GM12878 (cell line): Measurements from ENCODE around the gene TAS1R2. TPM values are rescaled to one million over a fixed set of nuclear protein-coding genes. Genes with fewer than 3 reads are reported as not detected.

Experiments used
- ATAC-seq: fragments of 200-7000 bp; cut with Tn5 transposase; 3 replicates; pipeline ENCODE4 v1.9.1; 2020; ENCODE audit warnings: mild to moderate bottlenecking, moderate library complexity
- BruUV-seq: library from RNA; stranded (reverse); fragments of 400-500 nt; replicated peaks from 2 replicates; lab custom pipeline; 2021; lab: Mats Ljungman, UMichigan
- CTCF ChIA-PET: fragments of 300-600 bp; sonication (Branson Sonifier 250); formaldehyde crosslinking; extraction: SDS; loops from one replicate; lab custom pipeline; 2021; ENCODE audit warnings: inconsistent platforms; lab: Yijun Ruan, JAX
- POLR2A ChIA-PET: fragments of 350-600 bp; formaldehyde crosslinking; extraction: SDS; loops from one replicate; lab custom pipeline; 2021; ENCODE audit warnings: inconsistent platforms; lab: Charles Lee
- RAD21 ChIA-PET: fragments of 300-600 bp; sonication (Branson Sonifier 250); formaldehyde crosslinking; loops from one replicate; lab custom pipeline; 2023; ENCODE audit warnings: antibody characterized with exemption; ENCODE audit not compliant: unreplicated experiment; lab: Charles Lee
- SMC1A ChIA-PET: fragments of 300-600 bp; sonication (Branson Sonifier 250); formaldehyde crosslinking; loops from one replicate; lab custom pipeline; 2023; ENCODE audit not compliant: unreplicated experiment, uncharacterized antibody; lab: Charles Lee
- DNase-seq: peaks from one replicate; pipeline ENCODE4 v3.0.0-alpha.2; 2011; ENCODE audit warnings: low read depth, low spot score
- FAIRE-seq: peaks from 3 replicates; lab custom pipeline; 2011; peaks lifted over from hg19 to GRCh38; lab: Jason Lieb, UNC
- H2AFZ ChIP-seq: 2 replicates; pipeline ENCODE4 v1.6.0; 2011; ENCODE audit warnings: low read depth, low read length, control low read depth; ENCODE audit not compliant: control insufficient read depth
- H3K27ac ChIP-seq: 2 replicates; pipeline ENCODE4 v1.5.1; 2011; ENCODE audit warnings: control low read depth; ENCODE audit not compliant: control insufficient read depth, insufficient read depth
- H3K27me3 ChIP-seq, 2 experiments: replicated peaks in 1 of 2; 2 replicates each; pipeline versions ENCODE4 v1.6.0 to v1.6.1; 2011; ENCODE audit warnings: low read length in 1 of 2; ENCODE audit not compliant: control insufficient read depth in 2 of 2, insufficient read depth in 2 of 2
- H3K36me3 ChIP-seq, 2 experiments: 2 replicates each; pipeline ENCODE4 v1.5.1; 2011; ENCODE audit warnings: low read length in 1 of 2; ENCODE audit not compliant: control insufficient read depth in 2 of 2, insufficient read depth in 2 of 2
- H3K4me1 ChIP-seq: 2 replicates; pipeline ENCODE4 v1.6.1; 2011; ENCODE audit warnings: mild to moderate bottlenecking, low read length, moderate library complexity, mixed read lengths; ENCODE audit not compliant: control insufficient read depth, insufficient read depth
- H3K4me2 ChIP-seq: 2 replicates; pipeline ENCODE4 v1.6.0; 2011; ENCODE audit warnings: control low read depth; ENCODE audit not compliant: control insufficient read depth, insufficient read depth
- H3K4me3 ChIP-seq: fragments of 200-600 bp; sonication (generic); 2 replicates; pipeline ENCODE4 v1.5.1; 2016
- H3K79me2 ChIP-seq: 2 replicates; pipeline ENCODE4 v1.6.0; 2011; ENCODE audit warnings: low read length; ENCODE audit not compliant: control insufficient read depth, insufficient read depth
- H3K9ac ChIP-seq: 2 replicates; pipeline ENCODE4 v1.8.0; 2011; ENCODE audit warnings: low read length, control low read depth, mixed read lengths; ENCODE audit not compliant: control insufficient read depth, insufficient read depth
- H3K9me3 ChIP-seq: replicated peaks from 3 replicates; pipeline ENCODE4 v1.5.1; 2011; ENCODE audit warnings: mild to moderate bottlenecking, low read length; ENCODE audit not compliant: control insufficient read depth, insufficient read depth
- H4K20me1 ChIP-seq: 2 replicates; pipeline ENCODE4 v1.6.0; 2011; ENCODE audit not compliant: control insufficient read depth, insufficient read depth
- BACH1 ChIP-seq: fragments of 450-650 bp; IDR thresholded peaks from 2 replicates; pipeline ENCODE4 v1.6.1; 2017; ENCODE audit warnings: mild to moderate bottlenecking, borderline replicate concordance
- BMI1 ChIP-seq: fragments of 450-650 bp; IDR thresholded peaks from 2 replicates; pipeline ENCODE4 v1.6.1; 2016; ENCODE audit warnings: mild to moderate bottlenecking, moderate library complexity, borderline replicate concordance
- EP300 ChIP-seq, 2 experiments: fragments of 150-350 bp in 1 of 2; IDR thresholded peaks; 2 replicates each; pipeline ENCODE4 v1.6.1; 2011 to 2012; ENCODE audit warnings: low read depth in 2 of 2, low read length in 2 of 2, borderline replicate concordance in 1 of 2, improper control_type of control experiment in 1 of 2, inconsistent platforms in 1 of 2; ENCODE audit not compliant: control insufficient read depth in 1 of 2
- FOXK2 ChIP-seq: fragments of 450-650 bp; IDR thresholded peaks from 2 replicates; pipeline ENCODE4 v1.6.1; 2017; ENCODE audit warnings: mild to moderate bottlenecking, moderate library complexity
- GABPA ChIP-seq: IDR thresholded peaks from 2 replicates; pipeline ENCODE4 v1.6.1; 2014; ENCODE audit warnings: antibody characterized with exemption, low read depth, mild to moderate bottlenecking, inconsistent platforms
- HDGF ChIP-seq: fragments of 450-650 bp; IDR thresholded peaks from 2 replicates; pipeline ENCODE4 v1.6.1; 2016; ENCODE audit warnings: antibody characterized with exemption
- RELA ChIP-seq: fragments of 450-650 bp; IDR thresholded peaks from 2 replicates; pipeline ENCODE4 v1.8.0; 2014; ENCODE audit warnings: borderline replicate concordance; ENCODE audit not compliant: partially characterized antibody
- SMAD5 ChIP-seq: IDR thresholded peaks from 2 replicates; pipeline ENCODE4 v1.6.1; 2016; ENCODE audit warnings: antibody characterized with exemption, low read depth
- YY1 ChIP-seq: IDR thresholded peaks from 2 replicates; pipeline ENCODE4 v1.6.1; 2011; ENCODE audit warnings: low read depth, mild to moderate bottlenecking, low read length
- ZNF207 ChIP-seq: fragments of 450-650 bp; IDR thresholded peaks from 2 replicates; pipeline ENCODE4 v1.6.1; 2014; ENCODE audit warnings: antibody characterized with exemption, mild to moderate bottlenecking, borderline replicate concordance
- WGBS: methylation state at CpG from one replicate; pipeline ENCODE4 v1.1.6; 2016; ENCODE audit warnings: low lambda C conversion rate; ENCODE audit not compliant: insufficient replicate concordance, insufficient coverage; ENCODE audit errors: missing lambda C conversion rate; 5-methylcytosine and 5-hydroxymethylcytosine counted together
- in situ Hi-C: fragments of 300-500 bp; cut with MboI; formaldehyde crosslinking; loops from 9 replicates; pipeline ENCODE4 v1.14.3; 2018; ENCODE audit warnings: mixed read lengths
- intact Hi-C: fragments of 100-400 bp; cut with micrococcal nuclease; formaldehyde crosslinking; loops from one replicate; pipeline ENCODE4 v1.14.2; 2022; ENCODE audit not compliant: unreplicated experiment
- polyA plus RNA-seq, 11 experiments: library from polyadenylated mRNA; depleted of rRNA in 4 of 11; unstranded in 6 of 11; stranded (reverse) in 5 of 11; fragments of >200 nt; fragmentation: Nextera tagmentation in 4 of 11; fragmentation: Illumina TruSeq in 1 of 11; extraction: Ambion mirVana in 4 of 11; extraction: Trizol in 1 of 11; gene quantifications; 1 replicate in 1 of 11; 2 replicates in 10 of 11; pipeline versions ENCODE4 v1.2.1 to v1.2.3, GENCODE V29; 2011 to 2016; ENCODE audit warnings: inconsistent platforms in 2 of 11, missing spikeins in 2 of 11, low read depth in 1 of 11
- total RNA-seq, 4 experiments: library from RNA; depleted of rRNA in 3 of 4; stranded (reverse); fragments of >200 nt in 3 of 4; fragmentation: Illumina TruSeq in 1 of 4; extraction: Trizol in 1 of 4; gene quantifications; 2 replicates each; pipeline versions ENCODE4 v1.2.1 to v1.2.3, GENCODE V29; 2013 to 2021
- TF ChIP-seq, protein P1 (sequence below): fragments of 450-650 bp; IDR thresholded peaks from 2 replicates; pipeline ENCODE4 v1.6.1; 2018; ENCODE audit warnings: mild to moderate bottlenecking, low read depth, moderate library complexity; ENCODE audit not compliant: partially characterized antibody
- TF ChIP-seq, protein P2 (sequence below): fragments of 450-650 bp; IDR thresholded peaks from 2 replicates; pipeline ENCODE4 v1.6.1; 2016; ENCODE audit warnings: mild to moderate bottlenecking

Gene TAS1R2
- total and polyA plus RNA-seq, 10 of the 15 experiments (the other 5 are each of a cell fraction or from before 2014, with no cell fraction given), result not detected

DNA sequence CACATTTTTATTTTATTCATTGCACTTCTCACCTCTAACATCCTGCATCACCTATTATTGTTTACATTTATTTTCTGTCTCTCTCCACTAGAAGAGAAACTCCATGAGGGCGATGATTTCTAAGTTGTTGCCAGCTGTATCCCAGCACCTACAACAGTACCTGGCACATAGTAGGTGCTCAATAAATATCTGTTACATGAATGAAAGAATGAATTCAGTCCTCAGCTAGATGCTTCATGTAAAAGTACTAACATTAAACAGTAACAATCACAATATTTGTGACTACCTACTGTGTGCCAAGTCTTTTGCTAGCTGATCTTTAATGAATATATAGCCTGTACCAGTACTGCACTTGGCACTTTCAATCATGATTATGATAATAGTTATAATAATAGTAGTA, 3.0 kb downstream of the TAS1R2 start:
- no peaks in the 10 kb centered on the region for H3K4me1 ChIP-seq
- no peaks in the 10 kb centered on the region for H3K27me3 ChIP-seq
- no peak overlapping the region for H3K9ac ChIP-seq
- ATAC-seq (no peak), FAIRE-seq (no peak), DNase-seq (no peak)
- no peaks in the 10 kb centered on the region for H3K36me3 ChIP-seq
- 75% methylated on average over 1 of the region's 1 CpG for WGBS
- RAD21 ChIA-PET, result no interaction called here
- no peak overlapping the region for H2AFZ ChIP-seq
- no peaks in the 10 kb centered on the region for H3K9me3 ChIP-seq
- intact Hi-C loops, result no loop called here
- SMC1A ChIA-PET, result no interaction called here
- H3K4me3 ChIP-seq, result no peak overlapping the region
- BruUV-seq, result no TSS peak
- in situ Hi-C loops, result no loop called here
- H3K79me2 ChIP-seq, result no peaks in the 10 kb centered on the region
- TF ChIP-seq EP300 (IDR thresholded peaks at IDR 0.05; ENCODE audit: borderline replicate concordance in 1 of 2, control insufficient read depth in 1 of 2, low read depth in 2 of 2, low read length in 2 of 2) (no peak), BMI1 (no peak)
- TF ChIP-seq, protein P1, sequence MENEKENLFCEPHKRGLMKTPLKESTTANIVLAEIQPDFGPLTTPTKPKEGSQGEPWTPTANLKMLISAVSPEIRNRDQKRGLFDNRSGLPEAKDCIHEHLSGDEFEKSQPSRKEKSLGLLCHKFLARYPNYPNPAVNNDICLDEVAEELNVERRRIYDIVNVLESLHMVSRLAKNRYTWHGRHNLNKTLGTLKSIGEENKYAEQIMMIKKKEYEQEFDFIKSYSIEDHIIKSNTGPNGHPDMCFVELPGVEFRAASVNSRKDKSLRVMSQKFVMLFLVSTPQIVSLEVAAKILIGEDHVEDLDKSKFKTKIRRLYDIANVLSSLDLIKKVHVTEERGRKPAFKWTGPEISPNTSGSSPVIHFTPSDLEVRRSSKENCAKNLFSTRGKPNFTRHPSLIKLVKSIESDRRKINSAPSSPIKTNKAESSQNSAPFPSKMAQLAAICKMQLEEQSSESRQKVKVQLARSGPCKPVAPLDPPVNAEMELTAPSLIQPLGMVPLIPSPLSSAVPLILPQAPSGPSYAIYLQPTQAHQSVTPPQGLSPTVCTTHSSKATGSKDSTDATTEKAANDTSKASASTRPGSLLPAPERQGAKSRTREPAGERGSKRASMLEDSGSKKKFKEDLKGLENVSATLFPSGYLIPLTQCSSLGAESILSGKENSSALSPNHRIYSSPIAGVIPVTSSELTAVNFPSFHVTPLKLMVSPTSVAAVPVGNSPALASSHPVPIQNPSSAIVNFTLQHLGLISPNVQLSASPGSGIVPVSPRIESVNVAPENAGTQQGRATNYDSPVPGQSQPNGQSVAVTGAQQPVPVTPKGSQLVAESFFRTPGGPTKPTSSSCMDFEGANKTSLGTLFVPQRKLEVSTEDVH, result no peak
- no peak overlapping the region for H3K27ac ChIP-seq
- POLR2A ChIA-PET, result no interaction called here
- H3K4me2 ChIP-seq, result no peak overlapping the region
- CTCF ChIA-PET, result no interaction called here
- H4K20me1 ChIP-seq, result no peaks in the 10 kb centered on the region

DNA sequence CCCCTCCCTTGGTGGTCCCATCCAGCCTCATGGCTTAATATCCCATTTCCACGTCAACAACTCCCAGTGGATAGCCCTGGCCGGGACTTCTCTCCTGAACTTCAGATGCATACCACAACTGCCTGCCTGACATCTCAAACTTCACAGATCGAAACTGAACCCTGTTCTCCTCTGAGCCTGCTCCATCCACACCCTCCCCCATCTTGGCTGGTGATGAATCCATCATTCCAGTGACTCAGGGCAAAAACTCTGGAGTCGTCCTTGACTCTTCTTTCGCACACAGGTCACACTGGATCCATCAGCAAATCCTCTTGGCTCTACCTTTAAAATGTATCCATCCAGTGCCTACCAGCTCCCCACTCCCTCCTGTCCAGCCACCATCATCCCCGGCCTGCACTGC, 3.9 kb downstream of the TAS1R2 start:
- no peaks in the 10 kb centered on the region for H3K36me3 ChIP-seq
- H3K79me2 ChIP-seq, result no peaks in the 10 kb centered on the region
- FAIRE-seq, result no peak
- no TSS peak for BruUV-seq
- DNase-seq, result no peak
- ATAC-seq, result no peak
- H3K4me2 ChIP-seq, result no peak overlapping the region
- CTCF ChIA-PET, result no interaction called here
- RAD21 ChIA-PET, result no interaction called here
- no peaks in the 10 kb centered on the region for H3K4me1 ChIP-seq
- 13% methylated on average over 6 of the region's 6 CpGs for WGBS
- no peak overlapping the region for H3K27ac ChIP-seq
- SMC1A ChIA-PET, result no interaction called here
- no peaks in the 10 kb centered on the region for H4K20me1 ChIP-seq
- POLR2A ChIA-PET, result no interaction called here
- H3K9me3 ChIP-seq, result no peaks in the 10 kb centered on the region
- no peak overlapping the region for H2AFZ ChIP-seq
- no peak overlapping the region for H3K9ac ChIP-seq
- in situ Hi-C loops, result no loop called here
- intact Hi-C loops, result no loop called here
- no peak overlapping the region for H3K4me3 ChIP-seq
- no peaks in the 10 kb centered on the region for H3K27me3 ChIP-seq
- no peak for TF ChIP-seq YY1
- no peak for TF ChIP-seq SMAD5
- TF ChIP-seq GABPA, result no peak
- no peak for TF ChIP-seq RELA
- TF ChIP-seq, protein P1, result no peak
- no peak for TF ChIP-seq ZNF207
- no peak for TF ChIP-seq HDGF
- TF ChIP-seq BACH1, result no peak
- TF ChIP-seq, protein P2, sequence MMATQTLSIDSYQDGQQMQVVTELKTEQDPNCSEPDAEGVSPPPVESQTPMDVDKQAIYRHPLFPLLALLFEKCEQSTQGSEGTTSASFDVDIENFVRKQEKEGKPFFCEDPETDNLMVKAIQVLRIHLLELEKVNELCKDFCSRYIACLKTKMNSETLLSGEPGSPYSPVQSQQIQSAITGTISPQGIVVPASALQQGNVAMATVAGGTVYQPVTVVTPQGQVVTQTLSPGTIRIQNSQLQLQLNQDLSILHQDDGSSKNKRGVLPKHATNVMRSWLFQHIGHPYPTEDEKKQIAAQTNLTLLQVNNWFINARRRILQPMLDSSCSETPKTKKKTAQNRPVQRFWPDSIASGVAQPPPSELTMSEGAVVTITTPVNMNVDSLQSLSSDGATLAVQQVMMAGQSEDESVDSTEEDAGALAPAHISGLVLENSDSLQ, result no peak
- no peak for TF ChIP-seq FOXK2
